Activated T-helper 1 cell treated with anti-CD3 and anti-CD28 coated beads, Interleukin-12 subunit alpha, Interleukin-12 subunit beta, Interleukin-2, Interleukin-4 antibody, amounts not matched to agents 30 ng/mL and 10 ng/mL and 1 ng/mL, durations not matched to agents 14 hours and 24 hours and 36 hours (primary cell): ENCODE measurements around the gene RHBDF2. TPM values are rescaled to one million over a fixed set of nuclear protein-coding genes. Genes with fewer than 3 reads are reported as not detected.
"Not testable (repeated sequence)": the region's sequence is repeated elsewhere in the genome, so short reads cannot be mapped to it uniquely, and the experiment has no call there.

Experiments used
- DNase-seq: peaks from one replicate; pipeline ENCODE4 v3.0.0; 2021; ENCODE audit warnings: low spot score
- H3K27ac Mint-ChIP-seq: one replicate; pipeline ENCODE4 v1.8.0; 2021; ENCODE audit warnings: mild to moderate bottlenecking, mixed read lengths
- H3K27me3 Mint-ChIP-seq: one replicate; pipeline ENCODE4 v1.8.0; 2022; ENCODE audit warnings: mild to moderate bottlenecking, moderate library complexity, mixed read lengths; ENCODE audit not compliant: insufficient read depth
- H3K36me3 Mint-ChIP-seq: one replicate; pipeline ENCODE4 v1.8.0; 2021; ENCODE audit warnings: low read depth, mixed read lengths
- H3K4me1 Mint-ChIP-seq: one replicate; pipeline ENCODE4 v1.8.0; 2021; ENCODE audit warnings: low read depth, mixed read lengths
- H3K4me3 Mint-ChIP-seq: one replicate; pipeline ENCODE4 v1.8.0; 2021; ENCODE audit warnings: mild to moderate bottlenecking, moderate library complexity, mixed read lengths
- H3K9me3 Mint-ChIP-seq: one replicate; pipeline ENCODE4 v1.8.0; 2021; ENCODE audit warnings: mixed read lengths
- intact Hi-C: fragments of 100-400 bp; cut with micrococcal nuclease; formaldehyde crosslinking; loops from one replicate; pipeline ENCODE4 v1.15.1; 2024
- total RNA-seq: library from RNA; stranded (reverse); gene quantifications from 2 replicates; pipeline ENCODE4 v1.2.3, GENCODE V29; 2022

The RHBDF2 gene
- total RNA-seq, 1 donor from 2014 or later: 53.7 TPM

- H3K4me1 Mint-ChIP-seq: peaks cover 15% of the 10 kb centered on the region
- H3K36me3 Mint-ChIP-seq, H3K27ac Mint-ChIP-seq, DNase-seq, H3K4me3 Mint-ChIP-seq, H3K27me3 Mint-ChIP-seq, intact Hi-C loops, H3K9me3 Mint-ChIP-seq: not testable (repeated sequence)
These were observed 24.2 kb upstream of the RHBDF2 start for GRCh38 chr17:76525513-76525833.

DNA sequence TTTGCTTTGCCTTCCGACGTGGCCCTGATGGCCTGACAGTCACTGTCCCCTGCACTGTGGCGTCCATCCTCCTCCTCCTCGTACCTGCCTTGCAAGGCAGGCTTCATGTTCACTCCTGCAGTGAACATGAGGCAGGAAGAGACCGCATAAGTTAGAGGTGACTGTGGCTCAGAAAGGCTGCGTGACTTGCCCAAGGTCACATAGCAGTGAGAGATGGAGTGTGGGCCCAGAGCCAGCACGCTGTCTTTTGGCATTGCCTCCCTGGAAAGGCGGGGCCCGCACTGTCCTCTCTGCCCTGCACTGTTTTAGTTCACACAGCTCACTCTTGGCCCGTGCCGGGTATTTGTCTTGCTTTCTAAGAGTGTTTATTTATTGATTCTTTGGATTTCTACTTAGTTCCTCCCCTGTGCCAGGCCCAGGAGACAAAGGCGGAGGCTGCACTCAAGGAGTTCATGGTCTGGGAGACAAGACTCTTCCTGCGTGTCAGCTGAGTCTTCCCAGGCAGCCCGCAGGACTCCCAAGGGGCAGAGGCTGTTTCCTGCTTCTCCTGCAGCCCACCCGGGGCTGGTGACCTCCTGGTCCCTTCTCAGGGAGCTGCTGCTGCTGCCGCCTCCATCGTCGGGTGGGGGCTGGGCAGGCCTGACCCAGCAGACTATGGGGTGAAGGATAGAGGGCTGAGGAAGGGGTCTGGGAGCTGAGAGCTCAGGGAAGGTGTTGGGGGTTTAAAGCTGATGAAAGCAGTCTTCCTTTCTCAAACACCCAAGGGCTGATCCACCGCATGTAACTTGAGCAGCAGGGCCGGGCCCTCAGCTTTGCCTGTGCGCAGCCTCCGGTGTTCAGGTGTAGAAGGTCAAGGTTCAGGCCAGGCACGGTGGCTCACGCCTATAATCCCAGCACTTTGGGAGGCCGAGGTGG, 23.6 kb upstream of the RHBDF2 start:
- DNase-seq: no peak
- intact Hi-C loops: loop anchor here (5.0 kb wide), 1 partner anchor 147 kb away; no protein-coding TSS in a partner anchor
- no peaks in the 10 kb centered on the region for H3K36me3 Mint-ChIP-seq
- H3K4me1 Mint-ChIP-seq: peaks cover 21% of the 10 kb centered on the region
- H3K4me3 Mint-ChIP-seq: no peak overlapping the region
- H3K27ac Mint-ChIP-seq: no peak overlapping the region
- H3K9me3 Mint-ChIP-seq: no peaks in the 10 kb centered on the region
- H3K27me3 Mint-ChIP-seq: peaks cover 6% of the 10 kb centered on the region

GRCh38 chr17:76523084-76524037, 22.1 kb upstream of the RHBDF2 start:
- H3K27ac Mint-ChIP-seq: no peak overlapping the region

DNA sequence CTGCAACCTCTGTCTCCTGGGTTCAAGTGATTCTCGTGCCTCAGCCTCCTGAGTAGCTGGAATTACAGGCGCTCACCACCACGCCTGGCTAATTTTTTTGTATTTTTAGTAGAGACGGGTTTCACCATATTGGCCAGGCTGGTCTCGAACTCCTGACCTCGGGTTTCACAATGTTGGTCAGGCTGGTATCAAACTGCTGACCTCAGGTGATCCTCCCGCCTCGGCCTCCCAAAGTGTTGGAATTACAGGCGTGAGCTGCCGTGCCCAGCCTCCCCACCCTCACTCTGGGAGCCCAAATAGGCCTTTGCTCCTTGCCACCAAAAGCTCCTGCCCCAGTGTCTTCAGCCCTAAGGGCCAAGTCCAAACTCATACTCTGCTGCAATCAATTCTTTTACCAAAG, 20.5 kb upstream of the RHBDF2 start:
- not testable (repeated sequence) for H3K4me3 Mint-ChIP-seq, H3K27me3 Mint-ChIP-seq, H3K36me3 Mint-ChIP-seq, H3K9me3 Mint-ChIP-seq, DNase-seq, H3K27ac Mint-ChIP-seq
- H3K4me1 Mint-ChIP-seq: peaks cover 30% of the 10 kb centered on the region
- intact Hi-C loops: loop anchor here (2.0 to 5.0 kb wide), 3 partner anchors 63 to 193 kb away; partner anchors contain the start of gene ST6GALNAC2

More at GRCh38 chr17:76523084-76524037, 22.1 kb upstream of the RHBDF2 start:
- Mint-ChIP-seq H3K4me1 (peaks cover 21% of the 10 kb centered on the region), H3K9me3 (no peaks in the 10 kb centered on the region), H3K27me3 (peaks cover 10% of the 10 kb centered on the region), H3K36me3 (no peaks in the 10 kb centered on the region), H3K4me3 (peak overlapping the region; percentile 30)
- intact Hi-C loops: loop anchor here (1.0 to 5.0 kb wide), 5 partner anchors 24 to 191 kb away; partner anchors contain the start of gene ST6GALNAC2
- DNase-seq: peak; percentile 76

GRCh38 chr17:76521262-76521661, 20.0 kb upstream of the RHBDF2 start:
- H3K36me3 Mint-ChIP-seq: no peaks in the 10 kb centered on the region
- H3K4me1 Mint-ChIP-seq: peaks cover 30% of the 10 kb centered on the region
- intact Hi-C loops: loop anchor here (5.0 kb wide), 1 partner anchor 151 kb away; no protein-coding TSS in a partner anchor
- no peak for DNase-seq
- peaks cover 8% of the 10 kb centered on the region for H3K27me3 Mint-ChIP-seq
- no peaks in the 10 kb centered on the region for H3K9me3 Mint-ChIP-seq
- H3K4me3 Mint-ChIP-seq: no peak overlapping the region
- H3K27ac Mint-ChIP-seq: no peak overlapping the region

DNA sequence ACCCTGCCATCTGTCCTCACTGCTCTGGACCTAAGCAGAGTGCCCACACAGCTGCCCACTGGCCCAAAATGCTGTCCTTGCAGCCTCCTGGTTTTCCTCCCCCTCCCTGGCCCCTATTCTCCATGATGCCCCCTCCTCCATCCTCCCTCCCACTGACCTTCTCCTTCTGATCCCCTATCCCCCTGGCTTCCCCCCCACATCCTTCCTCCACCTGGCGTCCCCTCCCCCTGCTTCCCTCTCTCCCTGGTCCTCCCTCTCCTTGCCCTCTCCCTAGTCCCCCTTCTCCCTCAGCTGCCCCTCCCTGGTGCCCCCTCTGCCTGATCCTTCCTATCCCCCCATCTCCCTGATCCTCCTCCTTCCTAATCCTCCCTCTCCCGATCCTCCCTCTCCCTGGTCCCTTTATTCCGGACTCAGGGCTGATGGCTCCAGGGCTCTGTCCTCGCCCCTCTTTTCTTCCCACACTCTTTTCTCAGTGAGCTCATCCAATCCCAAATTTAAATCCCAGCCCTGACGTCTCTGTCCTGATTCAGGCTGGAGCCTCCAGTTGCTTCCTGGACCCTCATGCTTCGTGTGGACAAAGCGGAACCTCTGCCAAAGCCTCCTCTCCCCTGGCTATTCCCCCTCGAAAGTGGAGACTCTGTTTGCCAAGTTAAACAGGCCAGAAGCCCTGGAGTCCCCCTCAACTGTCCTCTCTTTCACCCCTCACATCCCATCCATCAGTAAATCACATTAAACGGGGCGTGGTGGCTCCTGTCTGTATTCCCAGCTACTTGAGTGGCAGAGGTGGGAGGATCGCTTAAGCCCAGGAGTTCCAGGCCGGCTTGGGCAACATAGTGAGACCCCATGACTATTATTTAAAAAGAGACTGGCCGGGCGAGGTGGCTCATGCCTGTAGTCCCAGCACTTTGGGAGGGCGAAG, 18.1 kb upstream of the RHBDF2 start:
- H3K4me1 Mint-ChIP-seq: peaks cover 44% of the 10 kb centered on the region
- peak overlapping the region; percentile 19 for H3K27ac Mint-ChIP-seq
- no peak overlapping the region for H3K4me3 Mint-ChIP-seq

DNA sequence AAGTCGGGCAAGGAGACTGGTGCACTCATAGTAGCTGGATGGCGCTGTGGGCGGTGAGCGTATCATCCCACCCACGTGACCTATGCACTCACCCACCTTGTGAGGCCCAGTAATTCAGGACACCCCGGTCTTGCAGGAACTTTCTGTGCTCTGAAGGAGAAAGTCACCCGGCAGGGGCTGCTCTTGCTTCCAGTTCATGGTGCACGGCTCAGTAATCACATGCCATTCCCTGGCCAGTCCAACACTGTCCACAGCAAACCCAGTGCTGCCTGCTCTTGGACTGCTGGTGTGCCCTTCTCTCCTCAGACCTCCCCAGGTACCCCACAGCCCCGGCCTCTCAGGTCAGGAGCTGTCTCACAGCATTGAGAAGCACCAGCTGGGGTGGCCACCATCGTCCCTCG, 16.4 kb upstream of the RHBDF2 start:
- DNase-seq: no peak
- H3K36me3 Mint-ChIP-seq: peaks cover 3% of the 10 kb centered on the region
- no peak overlapping the region for H3K4me3 Mint-ChIP-seq
- H3K4me1 Mint-ChIP-seq: peaks cover 48% of the 10 kb centered on the region
- H3K27me3 Mint-ChIP-seq: peaks cover 8% of the 10 kb centered on the region
- intact Hi-C loops: no loop called here
- peak overlapping the region; percentile 44 for H3K27ac Mint-ChIP-seq
- H3K9me3 Mint-ChIP-seq: no peaks in the 10 kb centered on the region

More for the DNA sequence above, 18.1 kb upstream of the RHBDF2 start:
- no peak for DNase-seq
- peaks cover 8% of the 10 kb centered on the region for H3K27me3 Mint-ChIP-seq
- H3K36me3 Mint-ChIP-seq: no peaks in the 10 kb centered on the region
- H3K9me3 Mint-ChIP-seq: no peaks in the 10 kb centered on the region
- intact Hi-C loops: no loop called here

- Mint-ChIP-seq H3K9me3 (no peaks in the 10 kb centered on the region), H3K36me3 (peaks cover 3% of the 10 kb centered on the region), H3K4me1 (peaks cover 59% of the 10 kb centered on the region), H3K27ac (peak overlapping the region; percentile 92), H3K27me3 (peaks cover 5% of the 10 kb centered on the region), H3K4me3 (peak overlapping the region; percentile 72)
- intact Hi-C loops: loop anchor here (1.0 kb wide), 4 partner anchors 9 to 42 kb away; partner anchors contain the start of gene RHBDF2
- peak; percentile 86 for DNase-seq
These were observed 14.2 kb upstream of the RHBDF2 start for GRCh38 chr17:76515274-76515949.

- intact Hi-C loops, DNase-seq, H3K36me3 Mint-ChIP-seq, H3K27me3 Mint-ChIP-seq, H3K9me3 Mint-ChIP-seq: not testable (repeated sequence)
- H3K4me3 Mint-ChIP-seq: peak overlapping the region; percentile 20
- peaks cover 53% of the 10 kb centered on the region for H3K4me1 Mint-ChIP-seq
- peak overlapping the region; percentile 92 for H3K27ac Mint-ChIP-seq
These were observed 13.1 kb upstream of the RHBDF2 start for GRCh38 chr17:76514355-76514754.

GRCh38 chr17:76513306-76513692, 12.1 kb upstream of the RHBDF2 start:
- no peak for DNase-seq
- intact Hi-C loops: no loop called here
- Mint-ChIP-seq H3K4me1 (peaks cover 57% of the 10 kb centered on the region), H3K27ac (peak overlapping the region; percentile 63), H3K9me3 (no peaks in the 10 kb centered on the region), H3K36me3 (peaks cover 3% of the 10 kb centered on the region), H3K4me3 (no peak overlapping the region), H3K27me3 (peaks cover 2% of the 10 kb centered on the region)

DNA sequence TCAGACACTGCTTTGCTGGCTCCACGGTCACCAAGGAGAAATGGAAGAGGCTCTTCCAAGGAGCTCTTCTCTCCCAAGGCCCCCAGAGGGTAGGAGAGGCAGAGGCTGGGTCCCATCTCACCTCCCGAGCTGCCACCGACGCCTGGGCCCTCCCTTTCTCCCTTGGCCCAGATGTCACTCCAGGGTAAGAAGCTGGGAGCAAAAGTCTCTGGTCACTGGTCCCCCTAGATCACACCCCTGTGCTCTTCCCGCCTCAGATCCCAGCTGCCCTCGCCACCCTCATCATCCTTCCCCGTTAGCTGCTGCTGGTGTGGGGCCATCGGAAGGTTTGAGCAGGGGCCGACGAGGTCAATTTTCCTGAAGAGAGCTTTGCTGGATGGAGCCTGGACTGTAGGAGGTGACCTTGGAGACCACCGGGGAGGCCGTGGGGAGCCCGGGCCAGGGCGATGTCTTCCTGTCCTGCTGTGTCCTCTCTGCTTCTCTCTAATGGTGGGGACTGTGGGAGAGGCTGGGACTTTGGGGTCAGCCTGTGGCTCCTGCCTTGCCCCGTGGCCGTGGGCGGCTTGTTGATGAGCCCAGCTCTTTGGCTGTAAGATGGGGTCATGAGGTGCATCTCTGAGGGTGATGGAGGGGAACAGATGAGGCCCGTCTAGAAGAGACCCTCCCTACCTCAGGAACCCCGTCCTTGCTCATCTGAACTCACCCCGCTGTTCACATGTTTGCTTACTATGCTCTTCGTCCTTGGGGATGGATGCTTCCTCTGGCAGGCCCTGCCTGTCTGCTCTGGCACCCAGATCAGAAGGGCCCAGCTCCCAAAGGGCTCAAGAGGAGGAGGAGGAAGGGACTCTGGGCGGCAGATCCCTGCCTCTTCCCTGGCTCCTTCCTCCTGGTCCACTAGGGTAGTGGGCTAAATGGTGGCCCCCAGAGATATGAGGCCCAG, 11.4 kb upstream of the RHBDF2 start:
- Mint-ChIP-seq H3K27me3 (peaks cover 2% of the 10 kb centered on the region), H3K4me3 (no peak overlapping the region), H3K9me3 (no peaks in the 10 kb centered on the region), H3K36me3 (peaks cover 3% of the 10 kb centered on the region), H3K27ac (peak overlapping the region; percentile 63), H3K4me1 (peaks cover 51% of the 10 kb centered on the region)
- intact Hi-C loops: no loop called here
- no peak for DNase-seq
